Gastroesophageal sphincter (tissue), 4 donors: ENCODE results near the gene ID1. TPM values are rescaled to one million over a fixed set of nuclear protein-coding genes. Genes with fewer than 3 reads are reported as not detected.

ENCODE experiments used
- ATAC-seq: fragments of 150-250 bp; one replicate; pipeline ENCODE4 v1.9.1; 2016; ENCODE audit warnings: mild to moderate bottlenecking, moderate library complexity
- H3K27ac ChIP-seq, 4 donors: fragments of 200-600 bp; sonication (generic) in 3 of 4; 1 replicate in 3 of 4; 2 replicates in 1 of 4; pipeline ENCODE4 v1.5.1; 2016 to 2019
- H3K27me3 ChIP-seq: fragments of 200-600 bp; sonication (generic); one replicate; pipeline ENCODE4 v1.5.1; 2019
- H3K36me3 ChIP-seq, 2 donors: fragments of 200-600 bp; sonication (generic); one replicate each; pipeline ENCODE4 v1.5.1; 2019; ENCODE audit warnings: control low read depth in 1 of 2
- H3K4me1 ChIP-seq, 3 donors: fragments of 200-600 bp; sonication (generic); 1 replicate in 2 of 3; 2 replicates in 1 of 3; pipeline ENCODE4 v1.5.1; 2016 to 2019; ENCODE audit warnings: control low read depth in 2 of 3
- H3K4me3 ChIP-seq, 2 donors: fragments of 200-600 bp; sonication (generic); one replicate each; pipeline ENCODE4 v1.5.1; 2019; ENCODE audit warnings: mild to moderate bottlenecking in 1 of 2, moderate library complexity in 1 of 2
- H3K9me3 ChIP-seq, 3 donors: fragments of 200-600 bp; sonication (generic); one replicate each; pipeline ENCODE4 v1.5.1; 2017 to 2019; ENCODE audit warnings: control low read depth in 2 of 3
- EP300 ChIP-seq: sonication (generic); formaldehyde crosslinking; IDR thresholded peaks from one replicate; pipeline ENCODE4 v1.6.1; 2017; ENCODE audit warnings: antibody characterized with exemption, mild to moderate bottlenecking
- POLR2A ChIP-seq, 2 donors: fragments of 450-650 bp; IDR thresholded peaks; one replicate each; pipeline ENCODE4 v1.6.1; 2017; ENCODE audit warnings: antibody characterized with exemption in 2 of 2, mild to moderate bottlenecking in 2 of 2, moderate library complexity in 1 of 2
- POLR2AphosphoS5 ChIP-seq: sonication (generic); formaldehyde crosslinking; IDR thresholded peaks from one replicate; pipeline ENCODE4 v1.6.1; 2017; ENCODE audit warnings: antibody characterized with exemption
- WGBS, 2 donors: methylation state at CpG; one replicate each; pipeline ENCODE4 v1.1.5; 2018; ENCODE audit warnings: low coverage in 1 of 2; 5-methylcytosine and 5-hydroxymethylcytosine counted together
- total RNA-seq, 4 donors: library from RNA; depleted of rRNA; stranded (reverse); fragments of >200 nt; gene quantifications; one replicate each; pipeline ENCODE4 v1.1.0, GENCODE V29; 2016
- TF ChIP-seq, protein P1 (sequence below), 4 experiments: fragments of 200-600 bp in 2 of 4; fragments of 450-650 bp in 2 of 4; sonication (generic) in 1 of 4; IDR thresholded peaks; one replicate each; pipeline ENCODE4 v1.5.1; 2017 to 2019; ENCODE audit warnings: antibody characterized with exemption in 4 of 4, mild to moderate bottlenecking in 2 of 4, moderate library complexity in 2 of 4

Gene ID1
- total RNA-seq, 4 donors from 2014 or later = 221 to 714 (median 372) TPM

- Histone ChIP-seq H3K4me3 (no peak overlapping the region), H3K27me3 (no peaks in the 10 kb centered on the region), H3K4me1 (peaks cover 0 to 28% (median 11%) of the 10 kb centered on the region in 3 donors), H3K9me3 (no peaks in the 10 kb centered on the region), H3K36me3 (peaks cover 0 to 86% of the 10 kb centered on the region in 2 donors), H3K27ac (peak overlapping the region in 2 of 4 donors; percentile 43 to 75)
- WGBS, 2 donors = no CpG with 5 or more reads among the region's 1 CpG
- TF ChIP-seq EP300 (no peak), POLR2AphosphoS5 (no peak), POLR2A (IDR thresholded peaks at IDR 0.05) (no peak)
- TF ChIP-seq, protein P1, sequence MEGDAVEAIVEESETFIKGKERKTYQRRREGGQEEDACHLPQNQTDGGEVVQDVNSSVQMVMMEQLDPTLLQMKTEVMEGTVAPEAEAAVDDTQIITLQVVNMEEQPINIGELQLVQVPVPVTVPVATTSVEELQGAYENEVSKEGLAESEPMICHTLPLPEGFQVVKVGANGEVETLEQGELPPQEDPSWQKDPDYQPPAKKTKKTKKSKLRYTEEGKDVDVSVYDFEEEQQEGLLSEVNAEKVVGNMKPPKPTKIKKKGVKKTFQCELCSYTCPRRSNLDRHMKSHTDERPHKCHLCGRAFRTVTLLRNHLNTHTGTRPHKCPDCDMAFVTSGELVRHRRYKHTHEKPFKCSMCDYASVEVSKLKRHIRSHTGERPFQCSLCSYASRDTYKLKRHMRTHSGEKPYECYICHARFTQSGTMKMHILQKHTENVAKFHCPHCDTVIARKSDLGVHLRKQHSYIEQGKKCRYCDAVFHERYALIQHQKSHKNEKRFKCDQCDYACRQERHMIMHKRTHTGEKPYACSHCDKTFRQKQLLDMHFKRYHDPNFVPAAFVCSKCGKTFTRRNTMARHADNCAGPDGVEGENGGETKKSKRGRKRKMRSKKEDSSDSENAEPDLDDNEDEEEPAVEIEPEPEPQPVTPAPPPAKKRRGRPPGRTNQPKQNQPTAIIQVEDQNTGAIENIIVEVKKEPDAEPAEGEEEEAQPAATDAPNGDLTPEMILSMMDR (IDR thresholded peaks at IDR 0.05) = no peak
- no peak for ATAC-seq
Measured at GRCh38 chr20:31562241-31562640, 42.8 kb upstream of the ID1 start.

DNA sequence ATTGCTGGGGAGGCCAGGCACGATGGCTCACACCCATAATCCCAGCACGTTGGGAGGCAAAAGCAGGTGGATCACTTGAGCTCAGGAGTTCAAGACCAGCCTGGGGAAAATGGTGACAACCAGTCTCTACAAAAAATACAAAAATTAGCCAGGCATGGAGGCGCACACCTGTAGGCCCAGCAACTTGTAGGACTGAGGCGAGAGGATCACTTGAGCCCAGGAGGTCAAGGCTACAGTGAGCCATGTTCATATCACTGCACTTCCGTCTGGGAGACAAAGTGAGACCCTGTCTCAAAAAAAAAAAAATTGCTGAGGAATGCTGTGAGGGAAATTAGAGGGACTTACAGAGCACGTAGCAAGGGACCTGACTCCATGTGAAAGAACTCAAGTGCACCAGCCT, 40.8 kb upstream of the ID1 start:
- ATAC-seq = no peak
- peaks cover 0 to 49% (median 15%) of the 10 kb centered on the region in 3 donors for H3K4me1 ChIP-seq
- H3K4me3 ChIP-seq = no peak overlapping the region
- TF ChIP-seq, protein P1 (IDR thresholded peaks at IDR 0.05) = no peak
- TF ChIP-seq POLR2AphosphoS5 = no peak
- H3K27ac ChIP-seq = no peak overlapping the region
- H3K27me3 ChIP-seq = no peaks in the 10 kb centered on the region
- no peaks in the 10 kb centered on the region for H3K9me3 ChIP-seq
- H3K36me3 ChIP-seq = peaks cover 0 to 92% of the 10 kb centered on the region in 2 donors
- 82 to 100% methylated on average over 2 to 5 of the region's 6 CpGs for WGBS, 2 donors

GRCh38 chr20:31565699-31566318, 39.3 kb upstream of the ID1 start:
- WGBS, 2 donors = 88% methylated on average over 1 of the region's 6 CpGs; no CpG with 5 or more reads in 1 of the 2 donors
- peaks cover 0 to 87% of the 10 kb centered on the region in 2 donors for H3K36me3 ChIP-seq
- peak overlapping the region in 2 of 4 donors; percentile 90 to 98 for H3K27ac ChIP-seq
- no peak for ATAC-seq
- H3K27me3 ChIP-seq = no peaks in the 10 kb centered on the region
- no peaks in the 10 kb centered on the region for H3K9me3 ChIP-seq
- H3K4me1 ChIP-seq = peaks cover 0 to 52% (median 16%) of the 10 kb centered on the region in 3 donors
- no peak overlapping the region for H3K4me3 ChIP-seq
- TF ChIP-seq POLR2A (IDR thresholded peaks at IDR 0.05) (no peak), POLR2AphosphoS5 (no peak), EP300 (no peak)
- TF ChIP-seq, protein P1 (IDR thresholded peaks at IDR 0.05) = no peak

GRCh38 chr20:31566319-31566657, 38.8 kb upstream of the ID1 start:
- Histone ChIP-seq H3K9me3 (no peaks in the 10 kb centered on the region), H3K27me3 (no peaks in the 10 kb centered on the region), H3K4me1 (peaks cover 0 to 53% (median 12%) of the 10 kb centered on the region in 3 donors), H3K27ac (peak overlapping the region in 2 of 4 donors; percentile 90 to 98), H3K36me3 (peaks cover 0 to 82% of the 10 kb centered on the region in 2 donors), H3K4me3 (no peak overlapping the region)
- ATAC-seq = no peak
- no CpG with 5 or more reads among the region's 1 CpG for WGBS, 2 donors
- no peak for TF ChIP-seq POLR2A (IDR thresholded peaks at IDR 0.05)
- TF ChIP-seq, protein P1 (IDR thresholded peaks at IDR 0.05) = no peak
- TF ChIP-seq EP300 = no peak
- no peak for TF ChIP-seq POLR2AphosphoS5
